ENCODE results near the gene PDZD2.
"Not testable (repeated sequence)": the region's sequence is repeated elsewhere in the genome, so short reads cannot be mapped to it uniquely, and the experiment has no call there.

- TF ChIP-seq, protein P1, sequence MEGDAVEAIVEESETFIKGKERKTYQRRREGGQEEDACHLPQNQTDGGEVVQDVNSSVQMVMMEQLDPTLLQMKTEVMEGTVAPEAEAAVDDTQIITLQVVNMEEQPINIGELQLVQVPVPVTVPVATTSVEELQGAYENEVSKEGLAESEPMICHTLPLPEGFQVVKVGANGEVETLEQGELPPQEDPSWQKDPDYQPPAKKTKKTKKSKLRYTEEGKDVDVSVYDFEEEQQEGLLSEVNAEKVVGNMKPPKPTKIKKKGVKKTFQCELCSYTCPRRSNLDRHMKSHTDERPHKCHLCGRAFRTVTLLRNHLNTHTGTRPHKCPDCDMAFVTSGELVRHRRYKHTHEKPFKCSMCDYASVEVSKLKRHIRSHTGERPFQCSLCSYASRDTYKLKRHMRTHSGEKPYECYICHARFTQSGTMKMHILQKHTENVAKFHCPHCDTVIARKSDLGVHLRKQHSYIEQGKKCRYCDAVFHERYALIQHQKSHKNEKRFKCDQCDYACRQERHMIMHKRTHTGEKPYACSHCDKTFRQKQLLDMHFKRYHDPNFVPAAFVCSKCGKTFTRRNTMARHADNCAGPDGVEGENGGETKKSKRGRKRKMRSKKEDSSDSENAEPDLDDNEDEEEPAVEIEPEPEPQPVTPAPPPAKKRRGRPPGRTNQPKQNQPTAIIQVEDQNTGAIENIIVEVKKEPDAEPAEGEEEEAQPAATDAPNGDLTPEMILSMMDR (IDR thresholded peaks at IDR 0.05; ENCODE audit: low read depth, low read length, poor library complexity, severe bottlenecking) = not testable (repeated sequence)
- not testable (repeated sequence) for TF ChIP-seq EZH2phosphoT487 (IDR thresholded peaks at IDR 0.05; ENCODE audit: borderline replicate concordance, low read length)
Measured at GRCh38 chr5:31776294-31776693, 137.4 kb downstream of the PDZD2 start.

Measured in DOHH2 (cell line).